ENCODE results near the gene FRMD4B. TPM values are rescaled to one million over a fixed set of nuclear protein-coding genes. Genes with fewer than 3 reads are reported as not detected.
"Not testable (repeated sequence)": the region's sequence is repeated elsewhere in the genome, so short reads cannot be mapped to it uniquely, and the experiment has no call there.

Gene FRMD4B
- total and polyA plus RNA-seq, 2 donors (not counting 3 experiments of a cell fraction or from before 2014, with no cell fraction given): 66.4 to 89.7 TPM

GRCh38 chr3:69235227-69235626, 150.7 kb downstream of the FRMD4B start:
- Histone ChIP-seq H3K4me1 (ENCODE audit: control insufficient read depth, extremely low read depth, insufficient read depth, low read length) (peaks cover 41% of the 10 kb centered on the region), H3K79me2 (ENCODE audit: control insufficient read depth, insufficient read depth, low read length) (peaks cover 11% of the 10 kb centered on the region)
- FAIRE-seq; H3K9me3 ChIP-seq (replicated peaks; ENCODE audit: control insufficient read depth, insufficient read depth, low read length); H2AFZ ChIP-seq (ENCODE audit: low read depth, low read length); H3K9me1 ChIP-seq (replicated peaks; ENCODE audit: control insufficient read depth, extremely low read depth, insufficient read depth, low read length); H3K36me3 ChIP-seq (ENCODE audit: control insufficient read depth in 2 of 2, extremely low read depth in 1 of 2, insufficient read depth in 2 of 2, low read length in 2 of 2); H3K27ac ChIP-seq (ENCODE audit: insufficient read depth, low read depth, low read length); dilution Hi-C loops (cut with MboI; ENCODE audit: extremely low pct_ligation_motif_present, low sequenced_read_pairs); DNase-seq (ENCODE audit: low read depth, low spot score); H4K20me1 ChIP-seq (replicated peaks; ENCODE audit: control insufficient read depth, extremely low read depth, insufficient read depth, low read length); CTCF ChIA-PET; H3K9ac ChIP-seq (replicated peaks; ENCODE audit: extremely low read depth, insufficient read depth, low read length); H3K27me3 ChIP-seq (ENCODE audit: control insufficient read depth in 2 of 2, insufficient read depth in 2 of 2, low read length in 2 of 2); H3K4me2 ChIP-seq (ENCODE audit: insufficient read depth, low read length); BruUV-seq (replicated peaks); POLR2A ChIA-PET; H3K4me3 ChIP-seq (replicated peaks in 1 of 3; ENCODE audit: insufficient read depth in 1 of 3, low read depth in 1 of 3, low read length in 3 of 3): not testable (repeated sequence)
- intact Hi-C loops (cut with micrococcal nuclease): loop anchor here (5.0 kb wide), 2 partner anchors 38 to 148 kb away; no protein-coding TSS in a partner anchor

DNA sequence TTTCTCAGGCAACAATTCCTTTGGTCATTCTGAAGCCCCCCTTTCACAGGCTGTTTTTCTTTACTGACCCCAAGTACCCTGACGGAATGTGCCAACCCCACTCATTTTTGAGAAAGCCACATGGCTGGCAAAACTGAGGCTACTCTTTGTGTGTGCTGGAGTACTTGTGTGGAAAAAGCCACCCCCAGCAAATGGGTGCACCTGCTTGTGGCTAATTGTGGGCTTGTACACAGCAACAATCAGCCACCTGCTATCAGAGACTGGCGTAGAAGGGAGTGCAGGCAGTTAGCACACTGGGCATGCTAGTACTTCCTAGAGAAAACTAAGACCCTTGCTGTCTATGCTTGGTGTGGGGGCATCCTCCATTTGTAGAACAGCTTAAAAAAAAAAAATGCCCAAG, 153.4 kb downstream of the FRMD4B start:
- Histone ChIP-seq H3K4me3 (replicated peaks in 1 of 3; ENCODE audit: insufficient read depth in 1 of 3, low read depth in 1 of 3, low read length in 3 of 3) (no peak overlapping the region), H2AFZ (ENCODE audit: low read depth, low read length) (no peak overlapping the region), H3K9me3 (replicated peaks; ENCODE audit: control insufficient read depth, insufficient read depth, low read length) (no peaks in the 10 kb centered on the region), H3K4me2 (ENCODE audit: insufficient read depth, low read length) (no peak overlapping the region), H3K9ac (replicated peaks; ENCODE audit: extremely low read depth, insufficient read depth, low read length) (no peak overlapping the region), H3K79me2 (ENCODE audit: control insufficient read depth, insufficient read depth, low read length) (peaks cover 14% of the 10 kb centered on the region), H3K36me3 (ENCODE audit: control insufficient read depth in 2 of 2, extremely low read depth in 1 of 2, insufficient read depth in 2 of 2, low read length in 2 of 2) (peaks cover 5 to 6% of the 10 kb centered on the region in 2 experiments), H4K20me1 (replicated peaks; ENCODE audit: control insufficient read depth, extremely low read depth, insufficient read depth, low read length) (no peaks in the 10 kb centered on the region), H3K27me3 (ENCODE audit: control insufficient read depth in 2 of 2, insufficient read depth in 2 of 2, low read length in 2 of 2) (no peaks in the 10 kb centered on the region), H3K4me1 (ENCODE audit: control insufficient read depth, extremely low read depth, insufficient read depth, low read length) (peaks cover 16% of the 10 kb centered on the region), H3K27ac (ENCODE audit: insufficient read depth, low read depth, low read length) (no peak overlapping the region), H3K9me1 (replicated peaks; ENCODE audit: control insufficient read depth, extremely low read depth, insufficient read depth, low read length) (no peaks in the 10 kb centered on the region)
- ChIA-PET CTCF (interaction anchor here (1.0 to 2.2 kb wide), 2 partner anchors 20 to 71 kb away, joined by 3 to 6 read pairs; no protein-coding TSS in a partner anchor), POLR2A (no interaction called here)
- no TSS peak for BruUV-seq (replicated peaks)
- intact Hi-C loops (cut with micrococcal nuclease) (no loop called here), dilution Hi-C loops (cut with MboI; ENCODE audit: extremely low pct_ligation_motif_present, low sequenced_read_pairs) (no loop called here)
- DNase-seq (ENCODE audit: low read depth, low spot score) (no peak), FAIRE-seq (no peak)
- no peak for TF ChIP-seq MYC (IDR thresholded peaks at IDR 0.05; ENCODE audit: low read depth, low read length)
- no peak for TF ChIP-seq FOS (IDR thresholded peaks at IDR 0.05; ENCODE audit: borderline replicate concordance, insufficient read depth, low read length)
- no peak for TF ChIP-seq GATA2 (IDR thresholded peaks at IDR 0.05; ENCODE audit: insufficient read depth, insufficient read length, low read depth, low read length)
- TF ChIP-seq EZH2 (IDR thresholded peaks at IDR 0.05; ENCODE audit: borderline replicate concordance, low read depth, low read length, severe bottlenecking): no peak
- no peak for TF ChIP-seq CTCF (IDR thresholded peaks at IDR 0.05; ENCODE audit: extremely low read depth in 1 of 2, insufficient read depth in 1 of 2, low read depth in 1 of 2, low read length in 2 of 2)
- no peak for TF ChIP-seq POLR2AphosphoS5 (IDR thresholded peaks at IDR 0.05; ENCODE audit: insufficient read depth, low read depth, low read length)
- no peak for TF ChIP-seq POLR2A (IDR thresholded peaks at IDR 0.05; ENCODE audit: low read depth, low read length)
- no peak for TF ChIP-seq MAX (IDR thresholded peaks at IDR 0.05; ENCODE audit: insufficient read depth, insufficient read length)
- TF ChIP-seq JUN (IDR thresholded peaks at IDR 0.05; ENCODE audit: borderline replicate concordance, insufficient read depth, insufficient read length, low read depth): no peak

Measured in endothelial cell of umbilical vein (primary cell).